GM19035 (cell line): ENCODE data around the gene PIWIL4.

Source experiments
- ATAC-seq: cut with Tn5 transposase; IDR thresholded peaks from one replicate; pipeline ENCODE4 v1.9.1; 2021; ENCODE audit not compliant: unreplicated experiment

PIWIL4 gene

GRCh38 chr11:94661444-94661843 is 94.3 kb downstream of the PIWIL4 start:
- no peak for ATAC-seq

GRCh38 chr11:94662065-94662779 is 95.1 kb downstream of the PIWIL4 start:
- no peak for ATAC-seq

GRCh38 chr11:94662846-94663390 is 95.8 kb downstream of the PIWIL4 start:
- ATAC-seq = no peak

DNA sequence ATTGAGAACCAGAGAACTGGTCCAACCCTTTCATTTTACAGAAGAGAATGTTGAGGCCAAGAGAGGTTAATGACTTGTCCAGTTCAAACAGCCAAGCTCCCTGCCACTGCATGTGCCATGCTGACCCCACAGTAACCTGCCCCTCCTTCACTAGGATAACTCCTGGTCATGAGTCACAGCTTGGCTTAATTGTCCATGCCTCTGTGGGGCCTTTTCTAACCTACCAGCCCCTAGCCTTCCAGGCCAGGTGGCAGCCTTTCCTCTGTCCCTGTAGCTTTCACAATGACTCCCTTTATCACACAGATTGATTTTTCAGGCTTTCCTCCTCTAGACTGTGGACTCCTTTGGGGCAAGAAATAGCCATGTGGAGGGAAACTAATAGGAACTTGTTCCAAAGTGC is 97.2 kb downstream of the PIWIL4 start:
- no peak for ATAC-seq

GRCh38 chr11:94665116-94665659 is 98.0 kb downstream of the PIWIL4 start:
- no peak for ATAC-seq

DNA sequence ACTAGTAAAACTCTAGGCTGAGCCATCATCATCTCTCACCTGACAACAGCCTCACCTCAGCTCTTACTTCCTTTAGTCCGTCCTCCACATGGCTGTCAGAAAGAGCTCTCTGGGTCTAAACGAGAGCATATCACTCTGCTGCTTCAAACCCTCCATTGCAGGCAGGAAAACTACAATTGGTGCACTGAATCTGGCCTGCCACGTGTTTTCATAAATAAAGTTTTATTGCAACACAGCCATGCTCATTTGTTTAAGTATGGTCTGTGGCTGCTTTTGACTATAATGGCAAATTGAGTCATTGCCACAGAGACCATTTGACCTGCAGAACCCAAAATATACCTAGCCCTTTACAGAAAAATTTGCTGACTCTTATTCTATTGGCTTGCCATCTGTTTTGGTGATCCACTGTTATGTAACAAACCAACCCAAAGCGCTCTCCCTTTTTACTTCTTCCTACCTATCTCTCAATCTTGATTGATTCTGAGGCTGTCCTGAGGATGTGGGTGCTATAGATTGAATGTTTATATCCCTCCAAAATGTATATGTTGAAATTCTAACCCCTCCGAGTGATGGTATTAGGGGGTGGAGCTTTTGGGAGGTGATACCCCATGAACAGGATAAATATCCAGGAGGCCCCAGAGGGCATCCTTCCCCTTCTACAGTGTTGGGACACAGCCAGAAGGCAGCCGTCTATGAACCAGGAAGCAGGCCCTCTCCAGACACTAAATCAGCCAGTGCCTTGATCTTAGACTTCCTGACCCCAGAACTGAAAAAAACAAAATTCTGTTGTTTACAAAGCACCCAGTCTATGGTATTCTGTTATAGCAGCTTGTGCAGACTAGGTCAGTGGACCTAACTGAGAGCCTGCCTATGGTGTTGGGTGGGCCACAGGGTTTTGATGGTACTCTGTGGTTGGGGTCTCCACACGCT is 99.9 kb downstream of the PIWIL4 start:
- no peak for ATAC-seq

DNA sequence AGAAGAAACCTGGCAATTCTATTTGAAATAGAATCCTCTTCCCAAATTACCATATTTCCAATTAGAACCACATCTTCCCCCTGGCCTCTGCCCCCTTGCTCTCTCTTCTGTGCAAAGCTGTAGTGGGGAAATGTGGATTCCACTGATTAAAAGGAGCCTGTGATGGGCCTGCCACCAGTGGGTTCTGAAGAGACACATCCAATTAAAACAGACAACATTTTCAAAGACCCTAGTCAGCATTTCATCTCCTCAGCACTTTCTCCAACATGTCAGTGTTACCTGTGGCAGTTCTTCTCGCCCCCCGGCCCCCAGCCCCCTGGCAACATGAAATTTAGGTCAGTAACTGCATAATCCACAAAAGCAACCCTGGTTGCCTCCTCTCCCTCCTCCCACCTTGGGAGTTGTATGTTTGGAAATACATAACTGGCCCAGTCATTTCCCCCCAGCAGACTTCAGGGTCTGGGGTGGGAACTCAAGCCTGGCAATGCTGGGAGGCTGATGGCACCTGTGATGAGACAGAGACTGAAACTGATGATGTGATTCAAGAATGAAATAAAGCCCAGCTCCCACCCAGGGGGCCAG is 101.1 kb downstream of the PIWIL4 start:
- no peak for ATAC-seq

- ATAC-seq = no peak
Observed at GRCh38 chr11:94669023-94669422, 101.9 kb downstream of the PIWIL4 start.
